Activated CD4-positive, CD25-positive, alpha-beta regulatory T cell treated with anti-CD3 and anti-CD28 coated beads, Interleukin-2, amount 50 U/mL, for 24 hours (primary cell): ENCODE data around the gene SLC45A3.

ENCODE experiments used
- ATAC-seq, 2 donors: fragments of 150-1000 bp; cut with Tn5 transposase; one replicate each; pipeline ENCODE4 v1.10.0; 2021; ENCODE audit warnings: mild to moderate bottlenecking in 1 of 2, moderate library complexity in 1 of 2

SLC45A3 gene

DNA sequence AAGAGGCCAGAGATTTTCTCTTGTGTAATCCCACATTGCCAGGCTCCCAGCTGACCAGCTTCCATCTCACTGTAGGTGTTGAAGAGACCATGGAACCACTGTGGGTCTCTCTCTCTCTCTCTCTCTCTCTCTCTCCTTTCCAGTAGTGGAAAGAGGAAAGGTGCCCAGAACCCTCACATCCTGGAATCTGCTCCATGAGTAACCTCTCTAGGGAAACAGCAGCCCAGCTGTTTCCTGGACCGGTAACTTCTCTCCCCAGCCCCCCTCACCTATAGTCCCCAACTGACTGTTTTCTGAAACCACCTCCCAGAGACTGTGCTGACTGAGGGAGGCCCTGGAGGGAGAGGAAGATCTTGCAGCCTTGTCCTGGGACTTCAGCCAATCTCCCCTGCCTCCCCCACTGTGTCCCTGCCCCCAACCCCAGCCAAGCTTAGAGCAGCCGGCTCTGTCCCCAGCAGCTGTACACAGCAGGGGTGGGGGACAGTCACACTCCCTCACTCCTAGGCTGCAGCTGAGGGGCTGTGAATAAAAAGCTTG, 20.6 kb upstream of the SLC45A3 start:
- no peak for ATAC-seq

DNA sequence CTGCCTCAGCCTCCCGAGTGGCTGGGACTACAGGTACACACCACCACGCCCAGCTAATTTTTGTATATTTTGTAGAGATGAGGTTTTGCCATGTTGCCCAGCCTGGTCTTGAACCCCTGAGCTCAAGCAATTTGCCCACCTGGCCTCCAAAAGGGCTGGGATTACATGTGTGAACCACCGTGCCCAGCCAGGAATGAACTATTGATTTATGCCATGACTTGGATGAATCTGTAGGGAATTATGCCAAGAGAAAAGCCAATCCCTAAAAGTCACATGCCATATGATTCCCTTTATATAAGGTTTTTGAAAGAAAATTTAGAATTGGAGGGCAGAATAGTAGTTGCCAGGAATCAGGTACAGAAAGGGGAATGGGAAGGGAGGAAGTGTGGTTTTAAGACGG, 19.1 kb upstream of the SLC45A3 start:
- ATAC-seq = no peak

DNA sequence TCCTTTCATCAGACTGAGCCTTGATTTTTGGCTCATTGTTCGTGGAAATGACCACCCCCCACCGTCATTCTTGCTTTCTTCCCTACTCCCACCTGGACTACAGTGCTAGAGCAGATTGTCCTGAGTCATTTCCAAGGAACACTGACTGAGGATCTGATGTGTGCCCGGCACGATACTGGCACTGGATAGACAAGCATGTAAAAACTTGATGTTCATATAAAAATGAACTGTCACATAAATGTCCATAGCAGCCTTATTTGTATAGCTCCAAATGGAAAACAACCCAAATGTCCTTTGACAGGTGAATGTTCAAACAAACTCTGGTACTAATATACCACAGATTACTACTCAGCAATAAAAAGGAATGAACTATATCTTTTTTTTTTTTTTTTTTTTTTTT, 18.6 kb upstream of the SLC45A3 start:
- ATAC-seq = no peak

DNA sequence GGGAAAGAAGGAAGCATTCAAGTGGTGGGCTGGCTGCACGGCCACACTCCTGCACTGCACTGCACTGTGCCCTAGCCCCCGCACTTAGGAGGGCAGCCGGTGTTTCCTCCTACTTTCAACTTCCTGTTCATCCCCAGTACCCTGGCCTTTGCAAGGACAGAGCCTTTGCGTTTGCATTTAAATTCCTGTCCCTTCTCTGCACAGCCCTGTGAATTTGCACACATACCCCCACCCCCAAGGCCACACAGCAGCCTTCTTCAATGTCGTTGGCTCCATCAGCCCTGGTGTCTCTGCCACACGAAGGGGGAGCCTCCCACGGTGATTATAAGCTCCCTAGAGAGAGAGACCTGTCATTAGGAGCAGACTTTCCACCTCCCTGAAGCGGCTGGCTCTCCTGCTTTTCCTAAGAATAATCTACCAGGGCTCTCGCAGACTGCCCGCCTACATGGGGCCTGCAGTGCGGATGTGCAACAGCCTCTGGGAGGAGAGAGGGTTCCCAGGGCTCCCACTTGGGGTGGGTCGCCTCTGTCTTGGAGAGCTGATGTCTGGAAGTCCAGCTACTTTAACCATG, 13.2 kb upstream of the SLC45A3 start:
- ATAC-seq = no peak

DNA sequence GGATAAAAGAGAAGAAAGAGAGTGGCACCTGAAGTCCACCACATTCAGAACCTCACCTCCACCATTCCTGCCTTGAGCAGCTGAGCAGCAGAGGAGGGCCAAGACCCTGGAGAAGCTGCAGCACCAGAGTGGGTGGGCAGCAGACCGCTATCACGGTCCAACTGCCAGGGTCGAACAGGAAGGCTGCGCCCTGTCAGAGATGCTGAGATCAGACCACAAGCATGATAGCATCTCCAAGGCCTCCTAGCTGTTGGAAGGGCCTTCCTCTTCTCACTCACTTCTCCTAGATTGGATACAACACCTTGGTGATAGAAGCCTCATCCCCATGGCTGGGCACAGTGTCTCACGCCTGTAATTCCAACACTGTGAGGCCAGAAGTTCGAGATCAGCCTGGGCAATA, 12.1 kb upstream of the SLC45A3 start:
- no peak for ATAC-seq

DNA sequence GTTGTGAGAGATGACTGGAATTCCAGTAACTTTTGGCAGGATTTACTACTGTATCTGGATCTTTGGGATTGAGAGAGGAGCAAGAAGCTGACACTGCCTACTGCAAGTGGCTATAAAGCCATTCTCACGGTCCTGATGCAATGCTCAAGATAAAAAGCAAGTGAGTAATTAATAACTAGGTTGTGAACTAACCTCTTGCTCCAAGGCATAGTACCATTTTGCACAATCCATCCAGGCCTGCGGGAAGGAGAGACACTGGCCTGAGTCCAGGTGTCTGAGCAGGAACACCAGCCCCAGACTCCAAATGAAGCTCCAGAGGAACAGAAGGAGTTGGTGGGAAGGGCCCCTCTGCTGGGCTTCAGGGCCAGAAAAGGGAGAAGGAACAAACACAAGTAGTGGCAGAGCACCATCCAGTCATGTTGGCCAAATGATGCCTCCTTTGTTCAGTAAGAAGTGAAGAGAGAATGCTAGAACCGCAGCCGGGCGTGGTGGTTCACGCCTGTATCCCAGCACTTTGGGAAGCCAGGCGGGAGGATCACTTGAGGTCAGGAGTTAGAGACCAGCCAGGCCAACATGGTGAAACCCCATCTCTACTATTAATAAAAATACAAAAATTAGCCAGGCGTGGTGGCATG, 9.9 kb upstream of the SLC45A3 start:
- no peak for ATAC-seq

DNA sequence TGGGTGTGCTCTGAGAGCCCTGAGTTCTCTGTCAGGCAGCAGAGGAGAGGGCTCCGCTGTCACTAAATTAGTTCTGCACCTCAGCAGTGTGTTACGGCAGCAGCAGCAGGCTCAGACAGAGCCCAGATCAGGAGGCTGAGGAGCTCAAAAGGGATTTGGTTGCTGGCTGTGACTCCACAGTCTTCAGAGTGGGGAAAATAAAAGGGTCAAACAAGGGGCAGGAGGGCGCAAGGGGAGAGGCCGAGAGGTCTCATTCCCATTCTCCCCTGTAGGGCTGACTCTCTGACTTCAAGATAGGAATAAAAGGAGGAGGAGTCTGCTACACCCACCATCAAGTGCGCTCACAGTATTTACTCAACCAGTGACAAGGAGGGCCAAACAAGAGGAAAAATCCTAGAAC, 9.2 kb upstream of the SLC45A3 start:
- no peak for ATAC-seq

DNA sequence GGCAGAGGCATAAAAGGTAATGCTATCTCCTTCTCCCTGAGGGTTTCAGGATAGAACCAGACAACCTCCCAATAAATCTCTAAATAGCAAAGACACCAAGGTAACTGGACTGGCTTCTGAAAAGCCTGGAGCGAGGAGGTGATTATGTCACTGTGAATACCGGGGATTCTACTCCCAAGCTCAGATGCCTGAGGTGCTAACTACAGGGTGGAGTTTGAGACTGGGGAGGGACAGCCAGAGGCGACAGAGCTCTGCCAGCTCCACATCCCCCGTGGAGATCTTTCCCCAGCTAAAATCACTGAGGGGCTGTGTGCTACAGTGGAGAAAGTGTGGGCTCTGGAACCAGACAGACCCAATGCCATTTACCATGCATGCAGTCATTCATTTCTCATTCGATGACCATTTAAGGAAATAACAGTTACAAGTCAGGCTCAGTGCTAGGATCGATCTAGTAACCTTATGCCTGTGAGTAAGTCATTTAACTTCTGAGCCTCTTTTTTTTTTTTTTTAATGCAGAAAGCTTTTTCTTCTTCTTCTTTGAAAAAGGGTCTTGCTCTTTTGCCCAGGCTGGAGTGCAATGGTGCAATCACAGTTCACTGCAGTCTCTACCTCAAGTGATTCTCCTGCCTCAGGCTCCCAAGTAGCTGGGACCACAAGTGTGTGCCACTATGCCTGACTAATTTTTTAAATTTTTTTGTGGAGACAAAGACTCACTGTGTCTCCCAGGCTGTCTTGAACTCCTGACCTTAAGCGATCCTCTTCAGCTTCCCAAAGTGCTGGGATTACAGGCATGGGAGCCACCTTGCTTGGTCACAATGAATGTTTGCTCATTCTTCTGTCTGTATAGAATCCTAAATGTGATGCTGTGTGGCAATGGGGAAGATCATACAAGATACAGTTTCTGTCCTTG, 8.1 kb upstream of the SLC45A3 start:
- no peak for ATAC-seq

DNA sequence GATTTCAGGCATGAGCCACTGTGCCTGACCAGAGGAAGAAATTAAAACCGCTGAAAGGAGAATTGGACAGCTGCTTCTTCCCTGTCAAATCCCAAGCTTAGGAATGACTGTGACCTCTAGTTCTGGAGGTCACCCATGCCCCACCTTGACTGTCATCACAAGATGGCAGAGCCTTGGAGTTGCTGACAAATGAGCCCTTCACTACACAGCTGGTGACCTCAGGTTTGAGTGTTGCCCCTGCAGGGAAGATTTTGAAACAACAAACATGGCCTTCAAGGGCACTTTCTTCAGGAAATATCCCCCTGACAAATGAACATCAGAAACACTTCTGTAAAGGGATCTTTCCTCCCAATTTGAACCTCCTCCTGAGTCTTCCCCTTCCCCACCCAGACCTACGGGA, 6.9 kb upstream of the SLC45A3 start:
- ATAC-seq = no peak

DNA sequence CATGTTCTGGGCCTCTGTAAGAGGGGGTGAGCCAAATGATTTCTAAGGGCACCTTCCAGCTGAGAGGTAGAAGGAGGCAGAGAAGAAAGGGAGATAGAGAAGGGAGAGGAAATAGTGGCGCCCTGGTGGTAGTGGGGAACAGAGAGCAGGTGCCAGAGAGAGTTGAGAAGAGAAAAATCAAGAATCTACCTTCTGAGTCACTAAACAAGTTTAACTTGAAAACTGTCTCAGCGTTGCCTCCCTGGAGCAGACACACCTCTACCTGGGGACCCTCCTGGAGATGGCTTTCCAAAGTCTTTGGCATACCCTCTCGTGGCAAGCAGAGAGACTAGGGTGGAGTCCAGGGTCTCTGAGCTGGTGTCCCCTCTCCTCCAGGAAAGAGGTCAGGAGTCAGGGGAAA, 1.1 kb upstream of the SLC45A3 start:
- no peak for ATAC-seq

DNA sequence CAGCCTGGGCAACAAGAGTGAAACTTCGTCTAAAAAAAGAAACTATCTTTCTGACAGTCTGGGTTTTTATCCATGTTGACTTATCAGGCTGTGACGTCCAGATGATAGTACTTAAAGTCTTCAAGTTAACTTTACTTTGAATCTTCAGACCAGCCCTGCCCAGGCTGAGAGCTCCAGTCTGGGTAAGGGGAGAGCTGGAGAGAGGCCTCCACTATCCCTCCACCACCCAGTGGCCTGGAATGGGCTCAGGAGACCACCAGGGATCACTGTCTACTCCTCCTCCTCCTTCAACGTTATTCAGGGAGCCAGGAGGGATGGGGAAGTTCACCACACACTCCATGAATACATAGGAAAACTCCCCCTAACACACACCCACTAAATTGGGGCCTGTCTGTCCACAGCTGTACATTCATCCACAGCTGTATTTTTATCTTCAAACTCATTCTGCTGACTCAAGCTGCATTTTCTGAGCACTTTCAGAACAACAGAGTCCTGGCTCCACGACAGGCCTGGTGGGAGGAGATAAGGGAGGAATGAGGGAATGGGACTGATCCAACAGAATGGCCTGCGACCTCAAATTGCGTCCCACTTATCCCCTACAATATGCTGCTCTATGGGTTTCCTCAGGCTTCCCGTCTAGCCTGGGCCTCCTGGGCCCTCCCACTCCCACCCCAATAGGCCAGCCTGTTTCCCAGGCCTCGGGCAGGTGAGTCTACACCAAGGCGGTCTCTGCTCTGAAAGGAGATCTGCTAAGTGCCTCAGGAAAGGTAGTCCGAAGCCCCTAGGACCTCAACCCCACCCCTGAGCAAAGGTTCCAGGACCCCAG, 1.8 kb downstream of the SLC45A3 start:
- ATAC-seq = no peak

DNA sequence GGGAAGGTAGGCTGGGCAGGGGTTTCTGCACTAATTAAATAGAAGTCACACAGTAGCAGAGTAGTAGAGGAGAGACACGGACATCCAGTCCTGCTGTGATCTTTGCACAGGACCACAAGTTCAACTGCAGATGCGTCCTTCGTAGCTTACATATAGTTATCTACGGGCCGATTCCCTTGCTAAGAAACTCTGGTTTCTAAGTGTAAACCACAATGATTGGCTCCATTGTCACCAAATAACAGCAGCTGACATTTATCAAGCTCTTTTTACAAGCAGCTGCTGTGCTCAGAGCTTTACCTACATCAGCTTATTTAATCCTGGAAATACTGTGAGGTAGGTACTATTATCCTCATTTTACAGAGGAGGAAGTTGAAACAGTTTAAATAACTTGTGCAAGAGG, 3.1 kb downstream of the SLC45A3 start:
- no peak for ATAC-seq

DNA sequence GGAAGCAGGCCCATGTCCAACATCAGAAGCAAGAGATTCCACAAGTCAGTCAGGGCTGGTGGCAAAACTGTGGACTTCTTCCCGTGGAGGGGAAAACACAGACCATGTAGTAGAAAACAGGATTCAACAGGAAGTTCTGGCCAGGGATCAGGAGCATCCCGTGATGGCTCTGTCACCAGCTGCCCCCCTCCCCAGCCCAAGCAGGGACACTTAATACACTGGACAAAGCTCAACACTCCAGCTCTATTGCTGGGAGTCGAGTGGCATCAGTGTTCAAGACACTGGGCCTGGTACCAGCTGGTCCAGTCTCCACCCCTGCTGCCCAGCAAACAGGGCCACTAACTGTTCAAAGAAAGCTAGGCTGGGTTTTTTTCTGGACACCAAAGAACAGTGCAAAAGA, 3.7 kb downstream of the SLC45A3 start:
- no peak for ATAC-seq

DNA sequence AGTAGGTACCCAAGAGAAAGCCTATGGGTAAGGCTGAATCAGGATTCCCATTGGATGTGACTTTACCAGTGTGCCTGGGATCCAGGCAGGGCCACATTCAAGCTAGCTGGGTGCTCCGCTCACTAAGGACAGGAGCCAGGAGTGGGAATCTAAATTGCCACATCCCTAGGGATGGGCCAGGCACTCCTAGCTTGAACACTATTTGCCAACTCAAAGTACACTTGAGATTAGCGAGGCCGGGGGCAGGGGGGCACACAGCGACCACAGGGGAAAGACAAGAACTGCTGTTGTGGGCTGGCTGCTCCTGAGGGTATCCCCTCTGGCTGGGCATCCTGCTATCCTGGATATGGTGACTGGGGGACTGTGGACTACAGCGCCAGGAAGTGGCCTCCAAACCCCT, 4.3 kb downstream of the SLC45A3 start:
- ATAC-seq = no peak

DNA sequence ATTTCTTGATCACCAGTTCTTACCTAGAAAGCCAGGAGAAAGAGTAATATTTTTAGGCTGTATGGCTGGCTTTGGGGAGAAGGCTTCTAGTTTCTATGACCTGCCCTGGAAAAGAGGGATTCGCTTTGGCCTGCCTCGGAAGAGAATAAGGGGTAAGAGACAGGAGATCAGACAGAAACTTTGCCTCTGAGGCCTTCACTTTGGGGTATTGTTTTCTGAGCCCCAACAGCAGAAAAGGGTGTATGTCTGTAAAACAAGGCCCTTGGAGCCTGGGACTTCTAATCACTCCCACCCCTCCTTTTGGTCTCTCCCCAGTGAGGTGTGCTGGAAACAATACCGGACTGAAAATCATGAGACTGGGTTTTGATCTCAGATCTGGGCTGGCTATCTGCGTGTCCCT, 5.1 kb downstream of the SLC45A3 start:
- ATAC-seq = no peak

DNA sequence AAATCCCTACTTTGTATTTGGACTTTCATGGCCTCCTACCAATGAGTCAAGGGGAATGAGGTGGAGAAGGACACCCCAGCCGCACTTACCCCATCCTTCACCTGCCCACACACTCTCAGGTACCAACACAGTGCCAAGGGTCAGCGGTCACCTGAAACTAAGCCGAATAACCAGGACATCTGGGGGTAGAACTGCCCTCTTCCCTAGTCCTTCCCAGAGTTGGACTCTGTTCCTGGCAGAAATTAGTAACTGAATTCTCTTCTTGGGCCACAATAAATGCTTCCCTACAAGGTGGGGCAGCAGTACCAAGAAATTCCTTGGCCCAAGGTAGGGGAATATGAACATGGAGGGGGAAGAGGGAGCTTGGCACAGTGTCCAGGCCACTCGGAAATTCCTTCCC, 7.3 kb downstream of the SLC45A3 start:
- ATAC-seq = no peak

DNA sequence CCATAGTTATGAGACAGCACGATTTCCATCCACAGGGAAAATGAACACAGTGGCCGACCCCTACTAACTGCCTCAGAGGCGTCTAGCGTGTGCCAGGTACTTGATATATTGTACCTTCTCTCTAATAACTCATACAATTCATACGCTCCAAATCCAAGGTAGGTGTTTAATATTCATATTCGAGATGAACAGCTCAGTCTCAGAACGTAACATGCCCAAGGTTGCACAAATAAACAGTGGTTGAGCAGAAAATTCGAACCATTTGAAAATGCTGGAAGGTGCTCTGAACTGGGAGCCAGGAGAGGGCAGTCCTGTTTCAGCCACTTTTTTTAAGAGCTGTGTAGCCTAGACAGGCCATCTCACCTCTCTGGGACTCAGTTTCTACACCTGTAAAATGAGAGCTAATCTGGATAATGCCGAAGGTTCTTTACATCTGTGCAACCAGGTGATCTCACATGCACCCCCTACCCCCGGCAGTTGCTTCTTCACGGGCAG, 7.9 kb downstream of the SLC45A3 start:
- no peak for ATAC-seq

DNA sequence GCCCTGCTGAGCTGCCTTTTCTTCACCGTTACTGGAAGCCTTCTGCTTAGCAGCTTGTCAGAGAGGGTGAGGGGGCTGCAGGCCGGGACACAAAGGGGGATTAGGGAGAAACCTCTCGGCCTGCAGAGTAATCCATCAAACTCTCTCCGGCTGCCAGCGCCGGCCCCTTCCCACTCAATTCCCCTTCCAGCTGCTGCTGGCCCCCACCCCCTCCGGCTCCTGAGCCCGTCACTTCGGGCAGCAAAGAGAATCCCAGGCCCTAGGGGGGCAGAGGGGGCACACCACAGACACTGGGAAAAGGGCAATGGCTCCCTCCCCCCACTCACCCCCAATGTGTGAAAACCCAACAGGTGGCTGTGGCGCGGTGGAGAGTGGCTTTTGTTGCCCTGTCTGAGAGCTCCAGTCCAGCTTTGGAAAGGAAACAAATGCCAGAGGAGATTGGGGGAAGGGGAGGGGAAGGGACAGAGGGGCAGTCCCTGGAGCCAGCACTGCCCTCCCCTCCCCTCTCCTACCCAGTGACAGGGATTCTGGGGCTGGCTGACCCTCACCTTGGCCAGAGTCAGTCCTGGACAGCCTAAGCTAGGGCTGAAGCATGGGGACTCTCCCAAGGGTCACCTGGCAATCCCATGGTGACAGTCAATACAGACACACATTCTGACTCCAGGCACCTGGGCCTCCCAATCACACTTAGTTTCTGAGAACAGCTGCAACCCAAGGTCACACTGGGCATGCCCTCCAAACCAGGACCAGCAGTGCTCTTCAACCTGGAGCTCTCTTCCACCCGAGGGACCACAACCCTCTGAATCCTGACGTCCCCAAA, 9.5 kb downstream of the SLC45A3 start:
- ATAC-seq = no peak

DNA sequence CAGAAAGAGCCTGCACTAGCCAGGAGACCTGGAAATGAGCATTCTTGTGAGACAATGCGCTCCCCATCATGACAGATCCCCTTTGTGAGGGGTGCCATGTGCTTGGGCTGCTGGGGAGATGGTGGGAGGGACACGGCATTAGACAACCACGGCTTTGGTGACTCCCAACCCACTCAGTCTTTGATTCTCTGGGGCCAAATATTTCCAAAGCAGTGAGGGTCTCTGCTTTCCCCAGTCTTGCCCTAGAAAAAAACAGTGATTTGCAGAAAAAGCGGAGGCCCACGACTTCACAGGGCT, 10.2 kb downstream of the SLC45A3 start:
- ATAC-seq = no peak

DNA sequence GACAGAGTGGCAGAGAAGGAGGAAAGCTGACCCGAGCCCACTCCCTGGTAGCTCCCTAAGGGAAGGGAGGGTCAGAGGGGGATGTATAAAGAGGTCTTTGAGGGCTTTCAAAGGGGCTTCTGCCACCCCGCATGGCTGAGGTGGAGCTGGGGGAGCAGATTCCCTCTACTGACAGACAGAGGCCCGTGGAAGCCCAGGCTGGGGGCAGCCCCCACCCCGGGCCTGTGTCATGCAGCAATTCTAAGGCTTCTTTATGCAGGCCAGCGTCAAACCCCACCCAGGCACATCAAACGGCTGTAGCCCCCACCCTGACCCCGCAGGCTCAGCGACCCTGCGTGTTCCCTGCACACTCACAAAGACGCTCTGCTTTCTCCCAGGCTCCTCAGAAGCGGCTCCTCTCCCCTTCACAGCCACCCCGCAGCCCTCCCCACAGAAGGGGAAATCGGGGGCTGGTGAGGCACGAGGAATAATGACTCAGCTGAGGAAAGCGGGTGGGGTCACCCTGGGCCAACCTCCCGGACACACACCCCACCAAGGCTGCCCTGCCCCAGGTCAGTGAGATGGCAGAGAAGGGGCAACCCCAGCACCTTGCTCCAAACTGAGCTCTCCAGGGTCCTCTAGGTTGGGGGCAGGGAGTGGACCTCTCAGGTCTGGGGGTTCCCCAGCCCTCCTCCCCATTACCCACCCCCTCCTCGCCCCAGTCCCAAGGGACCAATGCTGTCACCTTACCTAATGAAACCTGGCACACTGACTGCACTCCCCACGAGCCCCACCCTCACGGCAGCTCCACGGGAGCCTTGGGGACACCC, 10.8 kb downstream of the SLC45A3 start:
- peak in 1 of 2 donors; percentile 39 for ATAC-seq

DNA sequence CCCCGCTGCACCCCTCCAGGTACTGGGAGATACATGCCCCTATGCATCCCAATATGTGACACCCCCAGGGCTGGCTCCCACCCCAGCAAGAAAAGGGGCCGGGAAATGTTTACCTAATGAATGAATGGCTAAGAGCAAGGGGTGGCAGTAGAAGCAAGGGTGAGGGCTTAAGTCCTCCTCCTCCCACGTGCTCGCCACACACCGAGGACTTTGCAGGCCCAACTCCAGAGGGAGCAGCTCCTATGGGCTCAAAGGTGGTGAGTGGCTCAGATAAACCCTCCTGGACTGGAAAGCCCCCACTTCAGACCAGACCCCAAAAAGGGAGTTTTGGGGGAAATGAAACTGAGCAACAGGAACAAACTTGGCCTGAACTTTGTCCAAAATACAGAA, 11.4 kb downstream of the SLC45A3 start:
- peak in 1 of 2 donors; percentile 30 for ATAC-seq
